GM12872 (cell line): ENCODE results near the gene PKDREJ.

Source experiments
- TF ChIP-seq, protein P1 (sequence below): IDR thresholded peaks from 3 replicates; pipeline ENCODE4 v1.5.1; 2011; ENCODE audit warnings: low read depth, mild to moderate bottlenecking, low read length, moderate library complexity; ENCODE audit not compliant: insufficient read depth

The PKDREJ gene

DNA sequence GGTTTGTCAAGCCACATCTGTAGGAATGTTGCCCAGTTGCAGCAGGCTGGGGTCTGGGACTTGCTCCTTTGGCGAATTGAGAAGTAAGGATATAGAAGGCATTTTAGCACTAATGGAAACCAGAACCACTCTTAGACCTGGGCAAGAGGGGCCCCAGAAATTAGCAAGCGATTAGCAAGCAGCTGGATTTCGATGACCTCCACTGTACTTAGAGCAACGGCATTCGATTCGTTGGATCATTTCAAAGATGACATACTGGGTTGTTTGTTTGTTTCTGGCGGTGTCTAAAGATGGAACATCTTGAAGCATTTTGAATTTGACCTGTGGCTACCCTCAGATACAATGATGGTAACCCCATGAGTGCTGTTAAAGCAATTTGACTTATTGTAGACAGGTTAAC, 11.9 kb downstream of the PKDREJ start:
- TF ChIP-seq, protein P1, sequence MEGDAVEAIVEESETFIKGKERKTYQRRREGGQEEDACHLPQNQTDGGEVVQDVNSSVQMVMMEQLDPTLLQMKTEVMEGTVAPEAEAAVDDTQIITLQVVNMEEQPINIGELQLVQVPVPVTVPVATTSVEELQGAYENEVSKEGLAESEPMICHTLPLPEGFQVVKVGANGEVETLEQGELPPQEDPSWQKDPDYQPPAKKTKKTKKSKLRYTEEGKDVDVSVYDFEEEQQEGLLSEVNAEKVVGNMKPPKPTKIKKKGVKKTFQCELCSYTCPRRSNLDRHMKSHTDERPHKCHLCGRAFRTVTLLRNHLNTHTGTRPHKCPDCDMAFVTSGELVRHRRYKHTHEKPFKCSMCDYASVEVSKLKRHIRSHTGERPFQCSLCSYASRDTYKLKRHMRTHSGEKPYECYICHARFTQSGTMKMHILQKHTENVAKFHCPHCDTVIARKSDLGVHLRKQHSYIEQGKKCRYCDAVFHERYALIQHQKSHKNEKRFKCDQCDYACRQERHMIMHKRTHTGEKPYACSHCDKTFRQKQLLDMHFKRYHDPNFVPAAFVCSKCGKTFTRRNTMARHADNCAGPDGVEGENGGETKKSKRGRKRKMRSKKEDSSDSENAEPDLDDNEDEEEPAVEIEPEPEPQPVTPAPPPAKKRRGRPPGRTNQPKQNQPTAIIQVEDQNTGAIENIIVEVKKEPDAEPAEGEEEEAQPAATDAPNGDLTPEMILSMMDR, result no peak

DNA sequence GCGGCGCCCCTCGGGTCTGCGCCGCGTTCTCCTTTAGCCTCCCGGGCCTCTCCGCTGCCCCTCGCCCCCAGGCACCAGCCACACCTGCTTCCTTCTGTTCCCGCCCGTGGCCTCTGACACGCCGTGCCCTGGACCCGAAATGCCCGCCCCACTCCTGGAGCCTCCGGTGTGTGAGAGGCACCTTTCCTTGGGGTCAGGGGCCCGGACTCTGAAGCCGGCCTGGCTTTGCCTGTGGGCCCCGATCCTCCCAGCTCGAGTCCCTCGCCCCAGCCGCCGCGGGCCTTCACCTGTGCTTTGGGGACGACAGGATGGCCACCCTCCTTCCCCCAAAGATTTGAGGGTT, 12.4 kb downstream of the PKDREJ start:
- TF ChIP-seq, protein P1, result no peak

DNA sequence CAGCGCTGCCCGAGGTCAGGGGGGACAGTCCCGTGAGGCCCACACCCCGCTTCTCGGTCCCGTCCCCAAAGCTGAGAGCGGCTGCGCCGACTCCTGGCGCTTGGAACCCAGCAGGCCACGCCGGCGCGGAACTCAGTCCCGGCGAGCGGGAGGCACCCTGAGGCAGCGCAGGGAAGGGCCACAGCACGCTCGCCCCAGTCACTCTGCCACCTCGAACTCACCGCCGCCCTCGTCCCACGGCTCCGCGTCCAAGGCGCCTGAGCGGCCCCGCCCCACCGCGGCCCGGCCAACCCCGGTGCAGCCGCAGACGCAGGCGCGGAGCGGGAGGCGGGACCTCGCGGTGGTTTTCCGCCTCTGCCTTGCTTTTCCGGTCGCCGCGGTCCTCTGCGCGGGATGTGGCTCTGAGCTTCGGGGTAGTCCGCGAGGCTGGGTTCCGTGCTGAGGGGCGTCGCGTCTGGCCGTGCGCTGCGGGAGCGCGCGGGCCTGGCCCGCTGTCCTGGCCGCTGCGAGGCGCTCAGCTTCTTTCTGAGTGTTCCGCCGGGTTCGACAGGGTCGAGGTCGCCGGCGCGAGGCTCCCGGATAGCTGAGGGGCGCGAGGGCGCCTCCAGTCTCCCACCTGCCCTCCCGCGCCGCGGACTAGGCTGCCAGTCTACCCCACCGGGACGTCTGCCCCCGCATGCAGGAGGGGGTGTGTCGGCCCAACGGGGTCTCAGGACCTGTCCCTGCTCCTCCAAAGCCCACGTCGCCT, 12.9 kb downstream of the PKDREJ start, which contains the start of gene CDPF1:
Gene CDPF1 (minus strand): TSS at position 259 of the 748 bp plus-strand sequence. CDS start 2,009 bp downstream, outside the sequence.
- TF ChIP-seq, protein P1, result 0 out of 3 replicates have a peak, but pooled peaks have one; percentile 2

DNA sequence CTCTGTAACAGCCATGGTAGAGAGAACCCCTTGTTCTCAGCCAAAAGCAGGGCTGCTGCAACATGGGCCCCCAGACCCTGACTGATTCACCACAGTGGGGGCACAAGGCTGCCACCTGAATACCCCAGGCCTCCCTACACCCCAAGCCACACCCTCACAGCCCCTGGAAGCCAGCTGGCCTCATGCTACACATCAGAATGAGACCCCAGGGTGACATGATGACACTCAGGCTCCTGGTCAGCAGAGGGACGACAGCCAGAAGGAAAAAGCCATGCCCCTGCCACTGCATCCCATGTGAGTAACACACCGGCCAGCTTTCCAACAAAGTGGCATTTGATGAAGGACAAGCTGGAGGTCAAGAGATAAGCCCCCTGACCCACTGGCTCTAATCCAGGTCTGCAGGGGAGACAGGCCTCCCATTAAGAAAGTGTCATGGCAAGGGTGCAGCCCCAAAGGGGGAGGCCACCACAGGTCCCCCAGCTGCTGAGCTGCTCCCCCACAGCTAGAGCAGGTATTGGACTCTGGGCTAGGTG, 15.6 kb downstream of the PKDREJ start:
- TF ChIP-seq, protein P1, result no peak

DNA sequence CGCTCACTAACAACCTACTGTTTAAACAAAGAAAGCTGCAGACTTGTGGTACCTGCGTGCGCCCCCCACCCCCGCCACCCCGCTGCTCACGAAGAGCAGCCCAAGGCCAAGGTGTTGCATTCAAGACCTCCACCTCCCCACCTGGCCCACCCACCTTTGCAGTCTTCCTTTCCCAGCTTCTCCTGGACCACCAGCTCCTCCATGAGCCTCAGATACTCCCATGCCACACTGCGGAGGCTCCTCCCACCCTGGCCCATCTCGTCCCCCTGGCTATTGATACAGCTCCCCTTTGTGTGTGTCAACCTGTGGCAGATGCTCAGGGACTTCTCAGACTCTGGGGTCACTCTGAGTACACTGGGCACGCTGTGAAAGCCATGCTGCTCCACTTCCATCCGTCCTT, 17.0 kb downstream of the PKDREJ start:
- TF ChIP-seq, protein P1, result no peak

DNA sequence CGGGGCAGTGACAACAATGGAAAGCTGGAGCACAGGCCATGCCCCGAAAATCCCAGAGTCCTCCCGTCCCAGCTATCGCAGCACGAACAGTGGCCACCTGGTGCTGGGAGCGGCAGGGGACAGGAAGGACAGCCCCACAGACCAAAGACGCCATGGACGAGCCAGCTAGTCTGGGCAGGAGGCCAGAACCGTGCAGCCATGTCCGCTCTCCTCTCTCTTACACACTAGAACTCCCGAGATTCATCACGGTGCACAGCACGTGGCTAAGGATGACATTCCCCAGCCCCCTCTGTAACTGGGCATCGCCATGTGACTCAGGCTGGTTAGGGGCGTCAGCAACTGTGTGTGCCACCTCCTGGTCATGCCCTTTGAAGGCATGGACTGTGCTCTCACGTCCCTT, 17.6 kb downstream of the PKDREJ start:
- TF ChIP-seq, protein P1, result no peak

DNA sequence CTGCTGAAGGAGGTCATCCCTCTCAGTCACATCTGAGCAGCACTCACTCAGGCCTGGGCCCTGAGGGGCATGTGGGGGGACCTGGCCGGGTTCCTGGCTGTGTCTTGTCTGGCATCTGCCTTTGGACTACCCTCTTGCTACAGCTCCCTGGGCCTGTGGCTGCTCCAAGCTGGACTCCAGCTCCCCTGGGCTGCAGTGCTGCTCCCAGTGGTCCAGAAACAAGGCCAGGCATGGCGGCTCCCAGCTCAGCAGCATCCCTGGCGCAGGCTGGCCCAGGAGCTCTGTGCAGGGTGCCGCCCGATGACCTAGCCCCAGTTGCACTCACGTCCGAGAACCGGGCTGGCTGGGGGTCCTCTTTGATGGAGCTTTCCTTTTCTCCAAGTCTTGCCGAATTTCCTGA, 18.4 kb downstream of the PKDREJ start:
- TF ChIP-seq, protein P1, result no peak
